Spleen (tissue), 7 donors: ENCODE measurements around the gene DCAF4L1.

Experiments
- POLR2A ChIP-seq, 3 donors: fragments of 450-650 bp; IDR thresholded peaks; one replicate each; pipeline ENCODE4 v1.5.1; 2017; ENCODE audit warnings: antibody characterized with exemption in 3 of 3, mild to moderate bottlenecking in 1 of 3
- TF ChIP-seq, protein P1 (sequence below), 11 experiments: fragments of 200-600 bp in 7 of 11; fragments of 450-650 bp in 4 of 11; sonication (generic) in 4 of 11; IDR thresholded peaks in 8 of 11; conservative IDR thresholded peaks in 3 of 11; 1 replicate in 7 of 11; 2 replicates in 4 of 11; pipeline versions ENCODE4 v1.4.0 to v1.8.0; 2016 to 2021; ENCODE audit warnings: antibody characterized with exemption in 11 of 11, inconsistent platforms in 4 of 11, mild to moderate bottlenecking in 1 of 11
- donor health status: DM: no; HTN: no; CAD: no; lungs with moderate emphysema.
- donor health status: DM: no; HTN: no; CAD: no.
- donor health status: DM: no; HTN: no; CAD: no.

DNA sequence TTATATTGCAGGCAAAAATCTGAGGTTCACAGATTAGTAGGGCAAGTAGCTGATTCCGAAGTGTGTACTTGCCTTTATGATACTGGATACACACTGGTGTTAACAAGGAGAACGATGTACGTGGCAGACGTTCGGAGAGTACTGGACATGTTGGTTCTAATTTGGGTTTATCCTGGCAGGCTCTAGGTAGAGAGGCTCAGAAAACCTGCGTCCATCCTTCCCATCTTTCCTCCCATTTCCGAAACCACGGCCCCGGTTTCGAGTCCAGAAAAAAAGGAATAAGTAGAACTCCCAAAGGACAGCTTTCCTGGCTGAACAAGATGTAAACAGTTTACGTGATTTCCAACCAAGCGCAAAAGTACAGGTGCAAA is 8.4 kb downstream of the DCAF4L1 start:
- TF ChIP-seq, protein P1, sequence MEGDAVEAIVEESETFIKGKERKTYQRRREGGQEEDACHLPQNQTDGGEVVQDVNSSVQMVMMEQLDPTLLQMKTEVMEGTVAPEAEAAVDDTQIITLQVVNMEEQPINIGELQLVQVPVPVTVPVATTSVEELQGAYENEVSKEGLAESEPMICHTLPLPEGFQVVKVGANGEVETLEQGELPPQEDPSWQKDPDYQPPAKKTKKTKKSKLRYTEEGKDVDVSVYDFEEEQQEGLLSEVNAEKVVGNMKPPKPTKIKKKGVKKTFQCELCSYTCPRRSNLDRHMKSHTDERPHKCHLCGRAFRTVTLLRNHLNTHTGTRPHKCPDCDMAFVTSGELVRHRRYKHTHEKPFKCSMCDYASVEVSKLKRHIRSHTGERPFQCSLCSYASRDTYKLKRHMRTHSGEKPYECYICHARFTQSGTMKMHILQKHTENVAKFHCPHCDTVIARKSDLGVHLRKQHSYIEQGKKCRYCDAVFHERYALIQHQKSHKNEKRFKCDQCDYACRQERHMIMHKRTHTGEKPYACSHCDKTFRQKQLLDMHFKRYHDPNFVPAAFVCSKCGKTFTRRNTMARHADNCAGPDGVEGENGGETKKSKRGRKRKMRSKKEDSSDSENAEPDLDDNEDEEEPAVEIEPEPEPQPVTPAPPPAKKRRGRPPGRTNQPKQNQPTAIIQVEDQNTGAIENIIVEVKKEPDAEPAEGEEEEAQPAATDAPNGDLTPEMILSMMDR (IDR thresholded peaks at IDR 0.05 in 8 of 11, conservative IDR thresholded peaks at IDR 0.05 in 3 of 11): no peak
- TF ChIP-seq POLR2A (IDR thresholded peaks at IDR 0.05): no peak
